ENCODE results near the gene GLI1.

- TF ChIP-seq GATA3 (IDR thresholded peaks at IDR 0.05; ENCODE audit: low read depth, low read length) (no peak), GATA2 (IDR thresholded peaks at IDR 0.05; ENCODE audit: low read depth, low read length) (no peak)
These were observed 17.6 kb downstream of the GLI1 start for GRCh38 chr12:57476993-57477709.
